ENCODE measurements around the gene GPATCH8.

Gene GPATCH8

GRCh38 chr17:44530896-44531418 is 27.8 kb upstream of the GPATCH8 start:
- Histone ChIP-seq H3K27me3 (replicated peaks) (no peaks in the 10 kb centered on the region), H3K27ac (no peak overlapping the region), H3K4me3 (ENCODE audit: low read depth, low read length) (no peak overlapping the region), H3K36me3 (replicated peaks) (no peaks in the 10 kb centered on the region)
- no peak for DNase-seq
- TF ChIP-seq, protein P1, sequence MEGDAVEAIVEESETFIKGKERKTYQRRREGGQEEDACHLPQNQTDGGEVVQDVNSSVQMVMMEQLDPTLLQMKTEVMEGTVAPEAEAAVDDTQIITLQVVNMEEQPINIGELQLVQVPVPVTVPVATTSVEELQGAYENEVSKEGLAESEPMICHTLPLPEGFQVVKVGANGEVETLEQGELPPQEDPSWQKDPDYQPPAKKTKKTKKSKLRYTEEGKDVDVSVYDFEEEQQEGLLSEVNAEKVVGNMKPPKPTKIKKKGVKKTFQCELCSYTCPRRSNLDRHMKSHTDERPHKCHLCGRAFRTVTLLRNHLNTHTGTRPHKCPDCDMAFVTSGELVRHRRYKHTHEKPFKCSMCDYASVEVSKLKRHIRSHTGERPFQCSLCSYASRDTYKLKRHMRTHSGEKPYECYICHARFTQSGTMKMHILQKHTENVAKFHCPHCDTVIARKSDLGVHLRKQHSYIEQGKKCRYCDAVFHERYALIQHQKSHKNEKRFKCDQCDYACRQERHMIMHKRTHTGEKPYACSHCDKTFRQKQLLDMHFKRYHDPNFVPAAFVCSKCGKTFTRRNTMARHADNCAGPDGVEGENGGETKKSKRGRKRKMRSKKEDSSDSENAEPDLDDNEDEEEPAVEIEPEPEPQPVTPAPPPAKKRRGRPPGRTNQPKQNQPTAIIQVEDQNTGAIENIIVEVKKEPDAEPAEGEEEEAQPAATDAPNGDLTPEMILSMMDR (IDR thresholded peaks at IDR 0.05; ENCODE audit: low read depth, low read length, missing control alignments): no peak
- in situ Hi-C loops (cut with HindIII; ENCODE audit: low pct_ligation_motif_present, low sequenced_read_pairs): loop anchor here (25.0 kb wide), 1 partner anchor 106 kb away; no protein-coding TSS in a partner anchor

- in situ Hi-C loops (cut with HindIII; ENCODE audit: low pct_ligation_motif_present, low sequenced_read_pairs): loop anchor here (25.0 kb wide), 1 partner anchor 107 kb away; no protein-coding TSS in a partner anchor
- H3K4me3 ChIP-seq (ENCODE audit: low read depth, low read length): no peak overlapping the region
- no peaks in the 10 kb centered on the region for H3K36me3 ChIP-seq (replicated peaks)
- DNase-seq: no peak
- H3K27ac ChIP-seq: no peak overlapping the region
- TF ChIP-seq, protein P1 (IDR thresholded peaks at IDR 0.05; ENCODE audit: low read depth, low read length, missing control alignments): no peak
- H3K27me3 ChIP-seq (replicated peaks): no peaks in the 10 kb centered on the region
These were observed 26.7 kb upstream of the GPATCH8 start for GRCh38 chr17:44529864-44530263.

DNA sequence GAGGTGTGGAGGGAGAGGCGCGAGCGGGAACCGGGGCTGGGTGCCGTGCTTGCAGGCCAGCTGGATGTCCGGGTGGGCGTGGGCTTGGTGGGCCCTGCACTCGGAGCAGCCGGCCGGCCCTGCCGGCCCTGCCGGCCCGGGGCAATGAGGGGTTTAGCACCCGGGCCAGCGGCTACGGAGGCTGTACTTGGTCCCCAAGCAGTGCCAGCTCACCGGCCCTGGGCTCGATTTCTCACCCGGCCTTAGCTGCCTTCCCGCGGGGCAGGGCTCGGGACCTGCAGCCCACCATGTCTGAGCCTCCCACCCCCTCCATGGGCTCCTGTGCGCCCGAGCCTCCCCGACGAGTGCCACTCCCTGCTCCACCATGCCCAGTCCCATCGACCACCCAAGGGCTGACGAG is 24.7 kb upstream of the GPATCH8 start:
- Histone ChIP-seq H3K36me3 (replicated peaks) (no peaks in the 10 kb centered on the region), H3K27me3 (replicated peaks) (no peaks in the 10 kb centered on the region), H3K4me3 (ENCODE audit: low read depth, low read length) (no peak overlapping the region), H3K27ac (no peak overlapping the region)
- DNase-seq: no peak
- in situ Hi-C loops (cut with HindIII; ENCODE audit: low pct_ligation_motif_present, low sequenced_read_pairs): loop anchor here (25.0 kb wide), 1 partner anchor 109 kb away; no protein-coding TSS in a partner anchor
- TF ChIP-seq, protein P1 (IDR thresholded peaks at IDR 0.05; ENCODE audit: low read depth, low read length, missing control alignments): no peak

DNA sequence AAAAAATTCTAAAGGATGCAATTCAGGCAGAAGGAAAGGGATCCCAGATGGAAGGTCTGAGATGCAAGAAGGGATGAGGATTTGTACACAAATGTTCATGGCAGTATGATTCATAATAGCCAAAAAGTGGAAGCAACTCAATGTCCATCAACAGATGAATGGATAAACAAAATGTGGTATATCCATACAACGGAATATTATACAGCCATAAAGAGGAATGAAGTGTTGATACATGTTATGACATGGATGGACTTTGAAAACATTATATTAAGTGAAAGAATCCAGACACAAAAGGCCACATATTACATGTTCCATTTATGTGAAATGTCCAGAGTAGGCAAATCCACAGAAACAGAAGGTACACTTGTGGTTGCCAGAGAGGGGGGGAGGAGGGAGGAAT is 23.9 kb upstream of the GPATCH8 start:
- no peak overlapping the region for H3K27ac ChIP-seq
- H3K4me3 ChIP-seq (ENCODE audit: low read depth, low read length): no peak overlapping the region
- DNase-seq: no peak
- in situ Hi-C loops (cut with HindIII; ENCODE audit: low pct_ligation_motif_present, low sequenced_read_pairs): loop anchor here (25.0 kb wide), 1 partner anchor 110 kb away; no protein-coding TSS in a partner anchor
- H3K27me3 ChIP-seq (replicated peaks): no peaks in the 10 kb centered on the region
- TF ChIP-seq, protein P1 (IDR thresholded peaks at IDR 0.05; ENCODE audit: low read depth, low read length, missing control alignments): no peak
- no peaks in the 10 kb centered on the region for H3K36me3 ChIP-seq (replicated peaks)

GRCh38 chr17:44523672-44523972 is 20.4 kb upstream of the GPATCH8 start:
- TF ChIP-seq, protein P1 (IDR thresholded peaks at IDR 0.05; ENCODE audit: low read depth, low read length, missing control alignments): no peak
- no peak overlapping the region for H3K4me3 ChIP-seq (ENCODE audit: low read depth, low read length)
- H3K36me3 ChIP-seq (replicated peaks): no peaks in the 10 kb centered on the region
- DNase-seq: no peak
- H3K27ac ChIP-seq: no peak overlapping the region
- in situ Hi-C loops (cut with HindIII; ENCODE audit: low pct_ligation_motif_present, low sequenced_read_pairs): no loop called here
- H3K27me3 ChIP-seq (replicated peaks): no peaks in the 10 kb centered on the region
